Measurements from ENCODE around the gene PDGFD. TPM values are rescaled to one million over a fixed set of nuclear protein-coding genes. Genes with fewer than 3 reads are reported as not detected.

PDGFD gene
- total and polyA plus RNA-seq, 8 donors = 9.9 to 52.1 (median 20.2) TPM

DNA sequence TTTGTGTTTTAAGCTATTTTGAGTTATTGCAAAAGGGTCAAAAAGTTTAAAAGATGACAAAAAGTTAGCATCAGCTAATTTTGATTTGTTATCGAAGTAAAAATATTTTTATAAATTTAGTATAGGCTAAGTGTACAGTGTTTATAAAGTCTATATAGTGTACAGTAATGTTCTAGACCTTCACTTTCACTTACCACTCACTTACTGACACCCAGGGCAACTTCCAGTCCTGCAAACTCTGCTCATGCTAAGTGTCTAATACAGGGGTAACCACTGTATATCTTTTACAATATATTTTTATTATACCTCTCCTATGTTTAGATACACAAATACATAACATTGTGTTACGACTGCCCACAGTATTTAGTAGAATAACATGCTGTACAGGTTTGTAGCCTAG, 59.7 kb downstream of the PDGFD start:
- TF ChIP-seq, protein P1, sequence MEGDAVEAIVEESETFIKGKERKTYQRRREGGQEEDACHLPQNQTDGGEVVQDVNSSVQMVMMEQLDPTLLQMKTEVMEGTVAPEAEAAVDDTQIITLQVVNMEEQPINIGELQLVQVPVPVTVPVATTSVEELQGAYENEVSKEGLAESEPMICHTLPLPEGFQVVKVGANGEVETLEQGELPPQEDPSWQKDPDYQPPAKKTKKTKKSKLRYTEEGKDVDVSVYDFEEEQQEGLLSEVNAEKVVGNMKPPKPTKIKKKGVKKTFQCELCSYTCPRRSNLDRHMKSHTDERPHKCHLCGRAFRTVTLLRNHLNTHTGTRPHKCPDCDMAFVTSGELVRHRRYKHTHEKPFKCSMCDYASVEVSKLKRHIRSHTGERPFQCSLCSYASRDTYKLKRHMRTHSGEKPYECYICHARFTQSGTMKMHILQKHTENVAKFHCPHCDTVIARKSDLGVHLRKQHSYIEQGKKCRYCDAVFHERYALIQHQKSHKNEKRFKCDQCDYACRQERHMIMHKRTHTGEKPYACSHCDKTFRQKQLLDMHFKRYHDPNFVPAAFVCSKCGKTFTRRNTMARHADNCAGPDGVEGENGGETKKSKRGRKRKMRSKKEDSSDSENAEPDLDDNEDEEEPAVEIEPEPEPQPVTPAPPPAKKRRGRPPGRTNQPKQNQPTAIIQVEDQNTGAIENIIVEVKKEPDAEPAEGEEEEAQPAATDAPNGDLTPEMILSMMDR (IDR thresholded peaks at IDR 0.05) = no peak
- intact Hi-C loops (cut with DNase I) = no loop called here
- WGBS, 2 donors = 85 to 91% methylated on average over 2 of the region's 2 CpGs
- Histone ChIP-seq H3K27me3 (no peaks in the 10 kb centered on the region), H3K9me3 (no peaks in the 10 kb centered on the region), H3K36me3 (no peaks in the 10 kb centered on the region), H3K27ac (no peak overlapping the region), H3K4me3 (no peak overlapping the region), H3K4me1 (no peaks in the 10 kb centered on the region)
- DNase-seq (no peak), ATAC-seq (no peak), FAIRE-seq (no peak)

DNA sequence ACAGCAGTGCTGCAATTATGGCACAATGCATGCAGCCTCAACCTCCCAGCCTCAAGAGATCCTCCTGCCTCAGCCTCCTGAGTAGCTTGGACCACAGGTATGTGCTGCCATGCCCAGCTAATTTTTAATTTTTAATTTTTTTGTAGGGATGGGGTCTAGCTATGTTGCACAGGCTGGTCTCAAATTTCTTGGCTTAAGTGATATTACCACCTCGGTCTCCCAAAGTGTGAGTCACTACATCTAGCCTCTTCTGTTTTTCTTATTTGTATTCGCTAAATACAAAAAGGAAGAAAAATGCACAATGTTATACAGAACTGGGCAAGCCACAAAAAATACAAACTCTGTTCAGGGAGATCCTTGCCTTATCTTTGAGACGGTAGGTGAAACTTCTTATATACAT, 65.4 kb downstream of the PDGFD start:
- H3K4me3 ChIP-seq = no peak overlapping the region
- intact Hi-C loops (cut with DNase I) = no loop called here
- WGBS, 2 donors = 31 to 70% methylated on average over 3 of the region's 3 CpGs
- H3K9me3 ChIP-seq = no peaks in the 10 kb centered on the region
- no peak for FAIRE-seq
- H3K27me3 ChIP-seq = no peaks in the 10 kb centered on the region
- H3K36me3 ChIP-seq = no peaks in the 10 kb centered on the region
- DNase-seq = no peak
- TF ChIP-seq, protein P1 (IDR thresholded peaks at IDR 0.05) = no peak
- H3K27ac ChIP-seq = no peak overlapping the region
- no peak for ATAC-seq
- H3K4me1 ChIP-seq = no peaks in the 10 kb centered on the region

DNA sequence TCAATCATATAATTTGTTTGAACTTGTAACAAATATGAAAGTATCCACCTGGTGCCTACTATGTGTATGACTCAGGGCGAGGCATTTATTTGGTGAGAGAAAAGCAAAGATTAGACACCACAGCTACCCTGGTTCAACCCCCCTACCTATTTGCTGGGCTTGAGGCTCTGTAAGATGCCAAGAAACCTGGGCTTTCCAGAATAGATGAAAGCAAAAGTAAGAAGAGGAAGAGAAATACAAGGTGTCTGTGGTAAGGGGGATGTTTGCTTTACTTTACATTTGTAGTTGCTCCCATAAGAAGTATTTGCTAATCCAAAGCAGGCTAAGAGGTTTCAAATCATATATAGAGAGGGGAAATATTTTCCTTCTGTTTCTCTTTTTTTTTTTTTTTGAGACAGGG, 65.8 kb downstream of the PDGFD start:
- FAIRE-seq (no peak), DNase-seq (no peak), ATAC-seq (no peak)
- intact Hi-C loops (cut with DNase I) = no loop called here
- H3K9me3 ChIP-seq = no peaks in the 10 kb centered on the region
- H3K27ac ChIP-seq = no peak overlapping the region
- H3K4me1 ChIP-seq = no peaks in the 10 kb centered on the region
- WGBS, 2 donors = 85 to 93% methylated on average over 1 of the region's 1 CpG
- H3K4me3 ChIP-seq = no peak overlapping the region
- TF ChIP-seq, protein P1 (IDR thresholded peaks at IDR 0.05) = no peak
- no peaks in the 10 kb centered on the region for H3K27me3 ChIP-seq
- no peaks in the 10 kb centered on the region for H3K36me3 ChIP-seq

DNA sequence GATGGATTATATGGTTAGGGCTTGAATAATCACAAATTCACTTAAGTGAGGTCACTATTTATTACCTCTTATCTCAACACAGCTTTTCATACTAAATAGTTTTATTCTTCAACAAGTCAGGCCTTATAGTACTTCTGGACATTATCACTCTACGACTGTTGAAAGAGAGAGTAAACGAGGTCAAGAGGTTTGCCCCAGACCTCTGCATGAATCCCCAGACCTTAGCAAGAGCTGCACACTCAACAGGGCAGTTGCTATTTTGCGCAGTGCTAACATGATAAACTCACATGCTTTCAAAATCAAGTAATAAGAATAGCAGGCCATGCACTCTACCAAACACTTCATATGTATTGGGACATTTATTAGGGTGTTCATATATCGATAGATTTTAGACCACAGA, 67.0 kb downstream of the PDGFD start:
- Histone ChIP-seq H3K36me3 (no peaks in the 10 kb centered on the region), H3K9me3 (no peaks in the 10 kb centered on the region), H3K27ac (no peak overlapping the region), H3K27me3 (no peaks in the 10 kb centered on the region), H3K4me1 (peaks cover 0 to 3% (median 0%) of the 10 kb centered on the region in 3 donors), H3K4me3 (no peak overlapping the region)
- DNase-seq = no peak
- FAIRE-seq = no peak
- TF ChIP-seq, protein P1 (IDR thresholded peaks at IDR 0.05) = no peak
- WGBS, 2 donors = 69 to 84% methylated on average over 4 of the region's 4 CpGs
- intact Hi-C loops (cut with DNase I) = no loop called here
- ATAC-seq = no peak

DNA sequence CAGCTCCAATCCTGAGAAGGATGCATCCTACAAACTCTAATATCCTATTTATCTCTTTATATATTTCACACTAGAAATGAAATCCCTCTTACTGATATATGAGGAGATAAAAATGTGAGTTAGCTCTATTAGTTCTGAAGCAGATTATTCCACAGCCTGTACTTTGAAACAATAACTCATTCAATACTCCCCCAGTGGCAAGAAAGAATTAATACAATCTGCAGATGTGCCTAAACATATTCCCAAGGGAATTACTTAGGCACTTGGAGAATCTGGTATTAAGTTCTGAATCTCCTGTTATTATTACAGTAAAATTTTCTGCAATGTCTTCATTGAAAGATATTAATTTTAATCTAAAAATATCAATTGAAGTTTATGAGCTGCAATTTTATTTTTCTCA, 68.2 kb downstream of the PDGFD start:
- FAIRE-seq = no peak
- H3K9me3 ChIP-seq = no peaks in the 10 kb centered on the region
- H3K4me3 ChIP-seq = no peak overlapping the region
- no peak for ATAC-seq
- DNase-seq = no peak
- H3K27me3 ChIP-seq = no peaks in the 10 kb centered on the region
- TF ChIP-seq, protein P1 (IDR thresholded peaks at IDR 0.05) = no peak
- no peak overlapping the region for H3K27ac ChIP-seq
- peaks cover 0 to 3% (median 0%) of the 10 kb centered on the region in 3 donors for H3K4me1 ChIP-seq
- H3K36me3 ChIP-seq = no peaks in the 10 kb centered on the region
- intact Hi-C loops (cut with DNase I) = no loop called here
